ENCODE measurements around the gene STARD5. TPM values are rescaled to one million over a fixed set of nuclear protein-coding genes. Genes with fewer than 3 reads are reported as not detected.
A peak's percentile ranks its signal among the peaks of the same experiment; 100 is the strongest.

Gene STARD5
- total and polyA plus RNA-seq, 9 of the 15 experiments (the other 6 are each of a cell fraction or from before 2014, with no cell fraction given), result 1.7 to 5.7 (median 2.2) TPM

DNA sequence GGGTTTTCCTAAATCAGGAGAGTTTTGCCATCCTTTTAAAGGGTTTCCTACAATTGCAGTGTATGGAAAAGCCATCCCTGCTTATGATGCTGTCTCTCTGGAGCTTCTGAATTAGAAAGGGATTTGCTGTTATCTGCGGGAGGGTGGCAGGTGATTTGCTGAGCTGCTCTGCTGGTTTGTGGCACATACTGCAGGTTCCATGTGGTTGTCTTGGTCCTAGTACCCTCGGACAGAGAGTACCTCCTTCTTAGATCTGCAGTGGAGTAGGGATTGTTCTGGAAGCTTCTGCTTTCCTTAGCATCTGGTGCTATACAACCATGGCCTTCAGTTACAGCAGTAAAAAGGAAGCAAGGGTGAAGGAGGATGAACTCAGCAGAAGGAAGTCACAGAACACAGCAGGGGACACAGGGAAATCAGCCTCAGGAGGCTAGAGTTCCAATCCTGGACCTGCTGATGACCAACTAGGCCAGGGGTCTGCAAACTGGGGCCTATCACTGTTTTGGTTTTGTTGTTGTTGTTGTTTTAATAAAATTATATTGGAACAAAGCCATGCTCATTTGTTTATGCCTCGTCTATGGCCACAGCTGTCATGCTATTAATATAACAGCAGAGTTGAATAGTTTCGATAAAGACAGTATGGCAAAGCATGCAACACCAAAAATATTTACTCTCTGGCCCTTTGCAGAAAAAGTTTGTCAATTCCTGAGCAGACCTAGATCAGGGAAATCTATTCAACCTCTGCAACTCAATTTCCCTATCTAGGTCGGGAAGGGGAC, 39.5 kb downstream of the STARD5 start:
- Histone ChIP-seq H3K27me3 (ENCODE audit: control insufficient read depth in 2 of 2, insufficient read depth in 2 of 2, low read length in 2 of 2) (no peaks in the 10 kb centered on the region), H3K9ac (ENCODE audit: insufficient read depth in 1 of 2, low read depth in 2 of 2, low read length in 2 of 2) (no peak overlapping the region), H3K79me2 (ENCODE audit: control insufficient read depth, insufficient read depth, low read length) (no peaks in the 10 kb centered on the region), H3K27ac (ENCODE audit: extremely low read depth, low read depth, low read length) (no peak overlapping the region), H3K9me3 (replicated peaks; ENCODE audit: control insufficient read depth, insufficient read depth, low read depth, low read length) (no peaks in the 10 kb centered on the region), H3K4me3 (no peak overlapping the region), H3K9me1 (ENCODE audit: control insufficient read depth, insufficient read depth, low read length) (no peaks in the 10 kb centered on the region), H3K36me3 (ENCODE audit: control insufficient read depth, insufficient read depth, low read length) (no peaks in the 10 kb centered on the region), H2AFZ (ENCODE audit: low read depth, low read length) (no peak overlapping the region), H4K20me1 (replicated peaks; ENCODE audit: control insufficient read depth, insufficient read depth, low read length) (no peaks in the 10 kb centered on the region), H3K4me1 (replicated peaks in 1 of 2; ENCODE audit: control insufficient read depth in 2 of 2, insufficient read depth in 2 of 2, low read length in 2 of 2) (no peaks in the 10 kb centered on the region), H3K4me2 (ENCODE audit: insufficient read depth, low read length) (no peak overlapping the region)
- no peak for ATAC-seq
- intact Hi-C loops (cut with micrococcal nuclease), result no loop called here
- ChIA-PET CTCF (ENCODE audit: low intra/inter-chr PET ratio) (no interaction called here), POLR2A (no interaction called here)
- in situ Hi-C loops (cut with MboI), result loop anchor here (5.0 kb wide), 1 partner anchor 118 kb away; no protein-coding TSS in a partner anchor
- no peak for TF ChIP-seq NFIC (IDR thresholded peaks at IDR 0.05)
- no peak for TF ChIP-seq ZNF717 (CRISPR knock-in tag; IDR thresholded peaks at IDR 0.05)
- FAIRE-seq, result peak; percentile 37
- WGBS (ENCODE audit: insufficient coverage, low coverage, missing lambda C conversion rate), result 19% methylated on average over 5 of the region's 5 CpGs
- no peak for DNase-seq (ENCODE audit: extremely low read depth in 1 of 4, low spot score in 3 of 4)
- BruUV-seq (replicated peaks), result no TSS peak

DNA sequence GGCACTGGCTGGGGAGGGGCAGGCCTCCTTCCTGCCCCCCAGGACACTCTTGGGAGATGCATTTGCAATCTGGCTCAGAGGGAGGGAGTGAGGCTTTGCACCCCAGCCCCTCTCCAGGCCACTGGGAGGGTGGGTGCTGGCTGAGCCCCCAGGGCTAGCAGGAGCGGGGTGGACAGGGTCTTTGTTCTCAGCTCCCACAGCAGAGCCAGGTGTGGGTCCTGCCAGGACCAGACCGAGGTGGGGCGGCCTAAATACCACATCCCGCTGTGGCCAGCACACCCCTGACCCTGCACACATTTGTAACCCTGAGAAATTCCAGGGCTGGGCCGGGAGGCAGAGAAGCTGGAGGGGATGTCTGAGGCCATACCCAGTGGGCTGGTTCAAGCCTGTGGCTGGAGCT, 41.0 kb downstream of the STARD5 start:
- ChIA-PET CTCF (ENCODE audit: low intra/inter-chr PET ratio) (no interaction called here), POLR2A (no interaction called here)

More for the DNA sequence above, 41.0 kb downstream of the STARD5 start:
- Histone ChIP-seq H4K20me1 (replicated peaks; ENCODE audit: control insufficient read depth, insufficient read depth, low read length) (no peaks in the 10 kb centered on the region), H3K27ac (ENCODE audit: extremely low read depth, low read depth, low read length) (no peak overlapping the region), H3K79me2 (ENCODE audit: control insufficient read depth, insufficient read depth, low read length) (no peaks in the 10 kb centered on the region), H3K4me1 (replicated peaks in 1 of 2; ENCODE audit: control insufficient read depth in 2 of 2, insufficient read depth in 2 of 2, low read length in 2 of 2) (no peaks in the 10 kb centered on the region), H3K4me3 (no peak overlapping the region), H3K27me3 (ENCODE audit: control insufficient read depth in 2 of 2, insufficient read depth in 2 of 2, low read length in 2 of 2) (no peaks in the 10 kb centered on the region), H3K9ac (ENCODE audit: insufficient read depth in 1 of 2, low read depth in 2 of 2, low read length in 2 of 2) (no peak overlapping the region), H3K36me3 (ENCODE audit: control insufficient read depth, insufficient read depth, low read length) (no peaks in the 10 kb centered on the region), H3K9me3 (replicated peaks; ENCODE audit: control insufficient read depth, insufficient read depth, low read depth, low read length) (no peaks in the 10 kb centered on the region), H3K4me2 (ENCODE audit: insufficient read depth, low read length) (no peak overlapping the region), H3K9me1 (ENCODE audit: control insufficient read depth, insufficient read depth, low read length) (no peaks in the 10 kb centered on the region), H2AFZ (ENCODE audit: low read depth, low read length) (no peak overlapping the region)
- no peak for ATAC-seq
- 66% methylated on average over 4 of the region's 5 CpGs for WGBS (ENCODE audit: insufficient coverage, low coverage, missing lambda C conversion rate)
- TF ChIP-seq POLR2H (tag; IDR thresholded peaks at IDR 0.05; ENCODE audit: low read depth) (no peak), STAG1 (CRISPR knock-in tag; IDR thresholded peaks at IDR 0.05; ENCODE audit: borderline replicate concordance) (no peak), POLR2G (IDR thresholded peaks at IDR 0.05; ENCODE audit: low read depth, low read length) (0 out of 2 replicates have a peak, but pooled peaks have one; percentile 16)
- in situ Hi-C loops (cut with MboI), result loop anchor here (5.0 kb wide), 1 partner anchor 119 kb away; no protein-coding TSS in a partner anchor
- BruUV-seq (replicated peaks), result no TSS peak
- DNase-seq (ENCODE audit: extremely low read depth in 1 of 4, low spot score in 3 of 4), result no peak
- intact Hi-C loops (cut with micrococcal nuclease), result no loop called here
- no peak for FAIRE-seq
